ENCODE results near the gene IDH3G.

DNA sequence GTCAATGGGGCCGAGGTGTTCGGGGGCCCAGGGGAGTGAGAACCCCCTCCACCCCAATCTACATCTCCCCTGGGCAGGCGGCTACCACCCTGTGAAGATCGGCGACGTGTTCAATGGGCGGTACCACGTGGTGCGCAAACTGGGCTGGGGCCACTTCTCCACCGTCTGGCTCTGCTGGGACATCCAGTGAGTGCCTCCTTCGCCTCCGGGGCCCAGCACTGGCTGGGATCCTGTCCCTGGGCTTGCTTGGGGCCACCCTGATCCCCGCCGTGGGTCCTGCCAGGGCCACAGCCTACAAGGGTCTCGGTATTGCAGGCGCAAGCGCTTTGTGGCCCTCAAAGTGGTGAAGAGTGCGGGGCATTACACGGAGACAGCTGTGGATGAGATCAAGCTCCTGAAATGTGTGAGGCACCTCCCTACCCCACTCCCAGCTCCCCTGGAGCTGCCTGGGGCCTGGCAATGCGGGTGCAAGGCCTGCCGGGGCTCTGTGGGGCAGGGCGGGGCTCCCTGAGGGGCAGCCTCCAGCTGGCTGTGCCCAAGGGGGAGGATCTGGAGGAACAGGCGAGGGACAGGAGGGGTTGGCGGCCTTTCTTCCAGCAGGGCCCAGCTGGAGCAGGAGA is 12.6 kb downstream of the IDH3G start:
- TF ChIP-seq EZH2 (IDR thresholded peaks at IDR 0.05), result no peak
- no peak for TF ChIP-seq POLR2AphosphoS5 (IDR thresholded peaks at IDR 0.05; ENCODE audit: borderline replicate concordance, low read depth, low read length)
- TF ChIP-seq FOXP2 (optimal IDR thresholded peaks at IDR 0.05; ENCODE audit: control extremely low read depth, extremely low read length, insufficient read depth), result no peak
